NCI-H2171 (cell line): Measurements from ENCODE around the gene HEXIM2.

ENCODE experiments used
- DNase-seq: peaks from one replicate; lab custom pipeline; 2025; lab: John Stamatoyannopoulos, UW

HEXIM2 gene

DNA sequence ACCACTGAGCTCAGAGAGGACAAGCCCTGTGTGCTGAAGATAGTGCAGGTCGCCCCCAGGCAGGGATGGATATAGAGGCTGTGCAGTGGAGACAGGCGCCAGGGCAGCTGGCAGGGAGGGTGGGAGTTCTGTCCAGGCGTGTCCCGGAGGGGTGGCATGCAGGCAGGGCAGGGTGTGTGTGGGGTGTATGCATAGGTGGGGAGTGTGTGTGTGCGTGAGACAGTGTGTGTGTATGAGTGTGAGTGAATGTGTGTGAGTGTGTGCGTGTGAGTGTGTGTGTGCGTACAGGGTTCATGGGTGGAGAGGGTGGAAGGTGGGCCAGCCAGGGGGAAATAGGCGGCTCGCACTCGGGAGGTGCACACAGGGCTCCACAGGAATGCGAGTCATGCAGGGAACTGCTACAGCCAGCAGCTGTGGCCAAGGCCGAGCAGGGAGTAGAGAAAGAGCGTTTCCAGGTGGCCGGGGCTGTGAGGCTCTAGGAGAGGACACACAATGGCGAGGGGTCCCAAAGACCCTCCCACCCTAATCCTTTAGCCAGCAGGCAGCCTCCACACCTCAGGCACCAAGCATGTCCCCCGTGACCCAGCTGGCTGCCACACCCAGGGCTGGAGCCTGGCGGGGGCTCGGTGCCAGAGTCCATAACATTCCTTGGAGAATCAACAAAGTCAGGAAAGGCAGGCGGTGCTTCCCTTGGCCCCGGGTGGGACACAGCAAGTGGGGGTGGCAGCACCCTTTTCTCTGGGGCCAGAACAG is 34.0 kb upstream of the HEXIM2 start:
- DNase-seq, result no peak

DNA sequence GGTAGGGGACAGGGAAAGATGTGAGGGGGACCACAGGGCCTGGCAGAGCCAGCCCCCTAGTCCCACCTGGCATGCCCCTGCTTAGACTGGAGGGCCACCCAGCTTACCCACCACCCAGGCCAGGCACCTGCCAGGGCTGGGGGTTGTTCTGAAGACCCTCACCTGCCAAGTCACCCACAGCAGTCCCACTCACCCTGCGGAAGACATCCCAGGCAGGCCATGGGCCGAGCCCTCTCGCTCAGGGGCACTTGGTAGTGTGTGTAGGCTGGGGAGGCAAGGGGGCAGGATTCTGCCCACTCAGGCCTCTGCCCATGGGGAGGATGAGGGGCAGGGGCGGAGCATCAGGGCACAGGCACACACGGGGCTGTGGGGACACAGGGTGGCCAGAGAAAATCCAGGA is 33.3 kb upstream of the HEXIM2 start:
- no peak for DNase-seq

DNA sequence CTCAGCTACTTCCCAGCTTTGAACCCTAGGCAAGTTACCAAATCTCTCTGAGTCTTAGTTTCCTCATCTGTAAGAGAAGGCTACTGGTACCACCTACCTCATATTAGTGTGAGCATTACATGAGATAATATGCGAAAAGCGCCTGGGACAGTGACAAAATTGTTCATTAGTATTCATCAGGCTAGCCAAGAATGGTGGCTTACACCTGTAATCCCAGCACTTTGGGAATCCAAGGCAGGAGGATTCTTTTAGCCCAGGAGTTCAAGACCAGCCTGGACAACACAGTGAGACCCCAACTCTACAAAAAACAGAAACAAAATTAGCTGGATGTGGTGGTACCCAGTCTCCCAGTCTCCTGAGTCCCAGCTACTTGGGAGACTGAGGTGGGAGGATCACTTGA is 32.7 kb upstream of the HEXIM2 start:
- no peak for DNase-seq

DNA sequence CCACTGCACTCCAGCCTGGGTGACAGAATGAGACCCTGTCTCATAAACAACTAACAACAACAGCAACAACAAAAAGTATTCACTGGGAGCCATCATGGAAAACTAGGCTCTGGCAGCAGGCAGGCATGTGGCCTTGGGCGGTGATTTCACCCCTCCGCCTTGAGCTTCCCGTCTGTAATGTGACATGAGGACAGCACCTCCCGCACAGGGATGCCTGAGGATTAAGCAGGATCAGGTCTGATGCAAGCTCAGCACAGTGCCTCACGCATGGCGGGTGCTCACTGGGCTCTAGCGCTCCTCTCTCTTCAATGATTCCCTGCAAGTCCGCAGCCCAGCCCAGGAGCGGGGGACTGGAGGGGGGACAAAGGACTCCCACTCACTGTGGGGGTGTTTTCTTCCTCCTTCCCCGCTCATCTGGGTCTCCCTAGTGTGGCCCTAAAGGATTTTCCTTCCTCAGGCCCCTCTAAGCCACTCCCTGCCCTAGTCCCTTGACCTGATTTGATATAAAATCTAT is 32.2 kb upstream of the HEXIM2 start:
- DNase-seq, result no peak

DNA sequence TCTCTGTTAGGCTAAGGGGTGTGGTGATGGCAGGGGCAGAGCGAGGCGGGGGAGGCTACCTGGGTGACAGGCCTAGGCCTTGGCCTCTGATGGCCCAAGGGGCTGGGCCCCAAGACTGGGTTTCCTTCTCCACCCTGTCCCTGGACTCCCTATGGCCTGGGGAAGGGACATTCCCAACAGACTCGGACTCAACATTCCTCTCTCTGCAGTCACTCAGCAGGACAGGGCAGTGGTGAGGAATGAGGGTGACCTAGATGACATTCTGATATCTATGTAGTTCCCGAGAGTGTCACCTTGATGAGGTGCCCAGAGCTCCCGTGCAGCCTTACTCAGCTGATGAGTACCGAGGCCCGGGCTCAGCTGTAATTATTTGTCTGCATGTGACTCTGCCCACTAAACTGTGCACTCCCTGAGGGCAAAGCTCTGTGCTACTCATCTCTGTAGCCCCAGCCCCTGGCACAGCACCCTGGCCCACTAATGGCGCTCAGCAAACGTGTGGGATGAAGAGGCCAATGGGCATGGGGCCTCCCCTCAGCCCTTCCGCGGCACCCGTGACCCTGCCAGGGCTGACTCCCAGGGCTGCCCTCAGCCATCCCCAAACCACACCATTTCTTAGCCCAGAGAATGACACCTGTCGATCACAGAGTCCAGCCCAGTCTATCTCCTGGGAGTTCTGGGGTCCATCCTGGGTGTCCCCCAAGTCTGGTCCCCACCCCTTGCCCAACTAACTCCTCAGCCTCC is 31.6 kb upstream of the HEXIM2 start:
- DNase-seq, result no peak

DNA sequence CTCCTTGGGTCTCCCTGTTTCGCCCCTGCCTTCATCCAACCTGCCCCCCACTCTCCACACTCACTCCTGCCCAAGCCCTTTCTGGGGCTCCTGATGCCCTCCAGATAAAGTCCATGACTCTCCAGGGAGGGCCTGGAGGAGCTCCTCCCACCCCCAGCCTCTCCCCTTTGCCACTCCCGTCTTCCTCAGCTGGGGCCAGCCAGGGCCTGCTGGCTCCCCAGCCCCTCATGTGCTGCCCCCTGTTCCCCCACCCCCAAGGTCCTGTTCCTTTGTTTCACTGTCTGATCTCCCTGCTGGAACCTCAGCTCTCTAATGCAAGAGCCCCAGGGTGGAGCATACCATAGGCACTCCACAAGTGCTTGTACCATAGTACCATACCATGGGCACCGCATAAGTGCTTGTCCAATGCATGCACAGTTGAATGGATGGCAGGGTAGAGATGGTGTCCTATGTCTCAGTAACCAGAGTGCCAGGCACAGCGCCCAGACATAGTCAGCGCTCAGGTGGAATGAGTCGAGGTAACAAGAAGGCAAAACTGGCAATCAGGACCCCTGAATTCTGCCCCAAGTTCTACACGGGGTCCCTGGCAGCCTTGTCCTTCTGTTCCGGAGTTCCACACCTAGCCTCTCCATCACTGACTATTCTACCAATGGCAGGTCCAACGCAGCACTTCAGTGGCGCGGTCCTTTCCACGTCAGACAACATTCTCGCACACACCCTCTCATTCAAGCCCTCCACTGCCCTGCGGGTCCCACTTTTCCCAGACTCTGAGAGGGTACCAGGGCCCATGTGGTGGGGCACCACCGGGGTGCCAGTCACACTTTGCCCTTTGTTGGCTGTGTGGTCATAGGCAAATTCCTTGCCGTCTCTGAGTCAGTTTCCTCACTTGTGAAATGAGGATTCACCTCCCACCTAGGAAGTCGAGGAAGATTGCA is 30.7 kb upstream of the HEXIM2 start:
- DNase-seq, result no peak

DNA sequence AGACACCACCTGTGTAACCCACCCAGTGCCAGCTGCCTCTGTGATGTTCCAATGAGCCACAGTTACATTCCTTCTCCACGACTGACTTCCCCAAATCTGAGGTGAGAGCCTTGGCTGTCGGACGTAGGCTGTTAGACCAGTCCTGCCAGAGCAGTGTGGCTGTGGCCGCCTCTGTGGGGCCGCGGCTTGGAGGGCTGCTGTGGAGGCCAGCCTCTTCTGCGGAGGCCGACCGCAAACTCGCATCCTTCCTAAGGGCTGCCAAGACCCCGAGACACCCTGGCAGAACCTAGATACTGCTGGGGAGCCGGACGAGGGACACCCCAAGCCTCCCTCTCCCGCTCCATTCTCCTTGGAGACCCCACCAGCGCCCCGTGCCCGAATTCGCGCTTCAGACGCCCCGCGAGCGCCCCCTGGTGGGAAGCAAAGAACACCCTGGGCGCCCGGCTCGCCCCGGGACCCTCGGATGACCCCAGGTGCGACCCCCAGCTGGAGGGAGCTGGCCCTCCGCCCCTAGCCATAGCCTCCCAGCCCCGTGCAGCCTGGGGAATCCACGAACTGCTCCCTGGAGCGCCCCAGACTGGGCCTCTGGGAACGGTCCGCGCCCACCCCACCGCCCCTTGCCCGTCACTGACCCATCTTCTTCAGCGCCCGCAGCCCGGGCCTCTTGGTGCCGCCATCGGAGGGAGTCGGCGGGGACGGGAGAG is 29.9 kb upstream of the HEXIM2 start:
- peak; percentile 13 for DNase-seq

DNA sequence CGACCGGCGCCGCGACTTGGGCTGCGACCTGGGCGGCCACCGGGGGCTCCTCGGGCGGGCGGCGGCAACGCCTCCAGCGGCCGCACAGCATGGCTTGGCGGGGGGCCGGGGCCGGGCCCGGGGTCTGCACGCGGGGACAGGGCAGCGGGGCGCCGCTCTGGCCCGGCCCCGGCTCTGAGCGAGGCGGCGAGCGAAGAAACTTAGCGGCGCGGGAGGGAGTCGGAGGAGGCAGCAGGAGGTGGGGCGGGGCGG is 29.4 kb upstream of the HEXIM2 start, which contains the start of gene PLCD3:
Gene PLCD3 (minus strand): TSS at position 196 of the 252 bp plus-strand sequence. CDS start 105 bp downstream, at position 91.
- peak; percentile 72 for DNase-seq

DNA sequence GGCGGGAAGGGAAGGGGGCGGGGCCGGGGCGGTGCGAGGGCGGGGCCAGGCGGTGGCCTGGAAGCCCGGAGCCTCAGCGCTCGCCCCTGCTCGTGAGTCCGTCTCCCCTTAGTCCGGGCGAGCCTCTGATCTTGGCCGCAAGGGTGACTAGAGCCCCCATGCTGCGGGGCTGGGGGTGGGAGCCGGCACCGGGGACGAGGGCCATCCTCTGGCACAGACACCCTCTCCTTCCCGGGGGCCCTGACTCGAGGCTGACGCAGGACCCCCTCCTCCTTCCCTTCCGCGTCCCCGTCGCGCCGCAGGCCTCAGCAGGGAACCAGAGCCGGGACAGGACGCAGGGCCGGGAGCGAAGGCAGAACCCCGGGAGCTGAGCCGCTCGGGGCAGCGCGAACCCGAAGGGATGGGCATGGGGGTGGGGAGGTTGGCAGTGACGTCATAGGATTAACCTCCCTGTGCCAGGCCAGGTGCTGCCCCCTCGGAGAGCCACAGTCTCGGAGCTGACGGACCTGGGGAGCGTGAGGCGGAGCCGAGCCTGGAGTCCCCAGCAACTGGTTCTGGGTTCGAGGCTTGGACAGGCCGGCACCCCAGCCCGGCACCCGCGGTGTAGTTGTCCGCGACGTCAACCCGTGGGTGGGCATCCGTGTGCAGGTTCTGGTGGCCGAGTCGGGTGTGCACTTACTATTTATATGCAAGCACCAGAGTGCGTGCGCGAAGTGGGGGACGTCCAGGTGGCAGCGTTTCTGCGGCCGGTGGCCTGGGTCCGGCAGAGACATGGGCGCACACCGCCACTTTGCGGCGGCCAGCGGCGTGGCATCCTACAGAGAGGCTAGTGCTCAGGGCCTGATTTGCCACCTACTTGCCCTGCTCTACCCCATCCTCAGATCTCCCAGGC is 28.9 kb upstream of the HEXIM2 start:
- peak; percentile 32 for DNase-seq

DNA sequence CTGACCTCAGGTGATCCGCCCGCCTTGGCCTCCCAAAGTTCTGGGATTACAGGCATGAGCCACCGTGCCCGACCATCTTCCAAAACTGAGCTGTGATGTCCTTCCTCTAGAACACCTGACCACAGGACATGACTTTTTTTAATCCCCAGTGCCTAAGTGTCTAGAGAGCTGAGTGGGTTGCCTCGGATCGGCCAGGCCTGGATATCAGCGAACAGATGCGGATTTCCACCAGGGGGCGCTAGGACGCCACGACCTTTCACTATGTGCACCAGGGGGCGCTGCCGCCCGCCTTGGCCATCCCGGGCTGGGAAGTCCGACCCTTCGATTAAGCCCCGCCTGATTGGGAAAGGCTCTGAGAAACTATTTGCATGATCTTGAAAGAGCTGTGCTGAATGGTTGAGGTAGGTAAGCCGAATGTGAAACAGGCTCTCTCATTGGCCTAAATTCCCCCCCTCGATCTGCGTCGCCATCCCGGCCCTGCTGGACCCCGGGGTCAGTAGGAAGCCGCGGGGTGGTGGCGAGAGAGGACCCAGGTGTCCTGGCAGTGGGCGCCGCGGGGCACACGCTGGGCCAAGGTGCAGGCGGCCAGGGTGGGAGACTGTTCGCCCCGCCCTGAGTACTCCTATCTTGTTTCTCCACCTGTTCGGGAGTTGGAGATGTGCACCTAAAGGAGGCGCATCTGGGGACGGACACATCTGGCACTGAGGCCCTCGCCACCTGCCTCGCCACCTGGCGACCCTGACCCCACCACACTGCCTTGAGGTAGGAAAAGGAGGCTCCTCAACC is 26.3 kb upstream of the HEXIM2 start, which contains the start of gene ACBD4:
Gene ACBD4 (plus strand): TSS at position 496 of the 786 bp plus-strand sequence. CDS start 458 bp downstream, outside the sequence.
- peak; percentile 97 for DNase-seq

DNA sequence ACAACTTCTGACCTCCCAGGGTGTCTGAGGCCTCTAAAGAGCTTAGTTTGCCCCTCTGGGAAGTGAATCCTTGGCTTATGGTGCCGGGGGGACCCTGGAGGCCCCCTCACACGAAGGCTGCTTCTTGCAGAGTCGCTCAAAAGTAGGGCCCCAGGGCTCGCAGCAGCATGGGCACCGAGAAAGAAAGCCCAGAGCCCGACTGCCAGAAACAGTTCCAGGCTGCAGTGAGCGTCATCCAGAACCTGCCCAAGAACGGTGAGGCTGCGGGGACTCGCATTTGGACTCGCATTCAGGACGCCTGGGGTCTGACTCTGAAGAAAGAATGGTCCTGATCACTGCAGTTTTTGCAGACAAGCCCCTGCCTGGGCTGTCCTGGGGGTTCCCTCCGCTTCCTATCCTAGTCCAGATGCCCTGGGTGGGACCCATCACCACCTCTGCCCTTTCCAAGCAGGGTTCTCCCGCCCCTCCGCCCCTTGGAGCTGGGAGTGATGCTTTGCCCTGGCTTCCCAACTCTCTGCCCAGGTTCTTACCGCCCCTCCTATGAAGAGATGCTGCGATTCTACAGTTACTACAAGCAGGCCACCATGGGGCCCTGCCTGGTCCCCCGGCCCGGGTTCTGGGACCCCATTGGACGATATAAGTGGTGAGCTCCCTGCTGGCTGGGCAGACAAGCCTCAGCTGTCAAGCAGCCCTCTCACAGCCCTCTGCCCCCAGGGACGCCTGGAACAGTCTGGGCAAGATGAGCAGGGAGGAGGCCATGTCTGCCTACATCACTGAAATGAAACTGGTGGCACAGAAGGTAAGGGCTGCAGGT is 25.5 kb upstream of the HEXIM2 start:
- DNase-seq, result peak; percentile 63

DNA sequence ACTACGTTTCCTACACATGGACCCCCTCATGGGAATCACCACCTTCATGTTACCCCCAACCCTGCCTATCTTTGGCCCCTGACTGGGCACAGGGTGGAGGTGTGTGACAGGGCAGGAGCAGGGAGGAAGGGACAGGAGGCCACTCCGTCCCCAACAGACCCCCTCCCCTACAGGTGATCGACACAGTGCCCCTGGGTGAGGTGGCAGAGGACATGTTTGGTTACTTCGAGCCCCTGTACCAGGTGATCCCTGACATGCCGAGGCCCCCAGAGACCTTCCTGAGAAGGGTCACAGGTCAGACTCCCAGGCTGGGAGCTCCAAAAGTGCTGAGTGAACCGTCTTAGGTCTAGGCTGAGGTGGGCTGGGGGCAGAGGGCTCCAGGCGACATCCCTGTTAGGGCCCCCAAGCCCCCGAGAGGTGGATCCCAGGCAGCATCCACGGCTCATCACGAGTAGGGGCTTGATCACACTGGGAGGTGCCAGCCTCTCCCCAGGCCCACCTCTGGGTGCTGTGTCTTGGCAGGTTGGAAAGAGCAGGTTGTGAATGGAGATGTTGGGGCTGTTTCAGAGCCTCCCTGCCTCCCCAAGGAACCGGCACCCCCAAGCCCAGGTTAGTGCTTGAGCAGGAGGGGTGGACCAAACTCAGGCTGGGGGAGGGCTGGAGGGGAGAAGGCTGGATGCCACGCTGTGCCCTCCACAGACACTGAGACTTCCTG is 24.7 kb upstream of the HEXIM2 start:
- DNase-seq, result no peak

DNA sequence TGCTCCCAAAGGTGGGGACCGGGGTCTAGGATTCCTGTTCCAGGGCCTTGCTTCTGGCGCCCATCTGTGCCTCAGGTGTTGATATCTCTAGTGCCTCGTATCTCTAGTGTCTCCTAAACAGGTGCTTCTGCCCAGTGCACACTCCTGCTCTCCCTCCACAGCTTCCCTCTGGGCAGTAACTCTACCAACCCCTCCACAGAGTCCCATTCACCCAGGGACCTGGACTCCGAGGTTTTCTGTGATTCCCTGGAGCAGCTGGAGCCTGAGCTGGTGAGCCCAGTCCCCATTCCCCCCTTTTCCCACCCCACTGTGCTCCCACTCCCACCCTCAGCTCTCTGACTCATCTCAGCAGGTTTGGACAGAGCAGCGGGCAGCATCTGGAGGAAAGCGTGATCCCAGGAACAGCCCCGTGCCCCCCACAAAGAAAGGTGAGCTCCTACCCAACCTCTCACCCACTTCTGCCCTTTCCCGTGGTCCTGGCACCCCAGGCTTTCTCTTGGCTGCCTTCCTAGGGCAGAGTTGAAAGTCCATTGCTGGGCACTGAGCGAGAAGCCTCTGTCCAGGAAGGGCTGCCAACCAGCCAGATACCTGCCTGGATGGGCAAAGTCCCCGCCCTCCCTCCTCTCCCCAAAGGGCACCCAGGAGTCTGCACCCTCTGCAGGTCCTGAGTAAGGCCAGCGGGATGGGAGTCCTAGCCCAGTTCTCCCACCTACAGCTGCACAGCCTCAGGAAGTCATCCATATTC is 23.9 kb upstream of the HEXIM2 start:
- DNase-seq, result no peak

DNA sequence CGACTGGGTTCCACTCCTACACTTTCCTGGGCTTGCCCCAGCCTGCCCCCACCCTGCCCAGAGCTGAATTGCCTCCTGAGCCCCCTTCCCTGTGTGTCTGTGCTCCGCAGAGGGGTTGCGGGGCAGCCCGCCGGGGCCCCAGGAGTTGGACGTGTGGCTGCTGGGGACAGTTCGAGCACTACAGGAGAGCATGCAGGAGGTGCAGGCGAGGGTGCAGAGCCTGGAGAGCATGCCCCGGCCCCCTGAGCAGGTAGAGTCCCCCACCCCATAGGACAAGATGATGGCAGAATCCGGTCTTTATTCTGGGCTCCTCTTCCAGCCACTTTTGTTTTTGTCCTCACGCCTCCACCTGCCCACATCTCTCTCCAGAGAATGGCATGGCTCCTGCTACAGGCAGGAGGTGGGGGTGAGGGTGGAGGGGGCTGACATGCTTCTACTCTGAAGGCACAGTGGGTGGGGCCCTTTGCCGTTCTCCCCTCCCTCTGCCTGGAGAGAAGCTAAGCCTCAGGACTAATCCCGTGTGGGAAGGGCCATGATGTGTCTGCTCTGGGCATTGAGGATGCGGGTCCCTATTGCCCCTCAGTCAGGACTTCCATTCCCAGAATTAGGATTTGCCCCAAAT is 22.7 kb upstream of the HEXIM2 start:
- DNase-seq, result no peak

DNA sequence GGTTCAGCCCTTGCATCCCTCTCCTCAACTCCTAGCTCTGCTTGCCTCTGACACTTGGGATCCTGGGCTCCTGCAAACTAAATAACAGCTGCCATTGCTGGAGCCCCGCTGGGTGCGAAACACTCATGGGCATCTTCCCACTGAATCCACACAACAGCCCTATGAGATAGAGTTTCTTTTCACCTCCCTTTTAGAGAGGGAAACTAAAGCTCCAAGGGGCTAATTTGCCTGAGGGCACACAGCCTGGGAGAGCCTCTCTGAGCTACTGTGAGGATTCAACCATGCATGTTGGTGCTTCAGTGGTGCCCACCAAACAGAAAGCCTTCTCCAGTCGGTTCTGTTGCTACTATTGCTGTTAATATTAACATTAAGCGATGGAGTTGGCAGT is 22.1 kb upstream of the HEXIM2 start:
- DNase-seq, result no peak

DNA sequence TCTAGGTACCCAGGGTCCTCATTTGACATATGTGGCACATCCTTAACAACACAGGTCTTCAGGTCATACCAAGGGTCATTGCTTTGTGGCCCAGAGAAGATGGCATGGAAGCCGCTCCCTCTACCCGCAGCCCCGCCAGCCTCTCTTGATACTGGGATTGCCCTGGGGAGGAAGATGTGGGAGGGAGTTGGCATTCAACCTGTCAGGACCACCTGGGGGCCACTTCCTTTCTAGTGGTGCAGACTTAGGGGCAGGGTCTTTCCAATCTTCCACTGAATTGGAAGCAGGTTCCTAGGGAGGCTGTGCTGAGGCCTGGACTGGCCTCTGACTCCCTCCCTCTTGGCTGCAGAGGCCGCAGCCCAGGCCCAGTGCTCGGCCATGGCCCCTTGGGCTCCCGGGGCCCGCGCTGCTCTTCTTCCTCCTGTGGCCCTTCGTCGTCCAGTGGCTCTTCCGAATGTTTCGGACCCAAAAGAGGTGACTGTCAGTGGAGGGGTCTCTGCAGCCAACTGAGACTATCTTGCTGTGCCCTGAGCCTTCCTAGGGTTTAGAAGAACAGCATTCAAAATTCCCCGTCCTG is 18.5 kb upstream of the HEXIM2 start:
- DNase-seq, result no peak

DNA sequence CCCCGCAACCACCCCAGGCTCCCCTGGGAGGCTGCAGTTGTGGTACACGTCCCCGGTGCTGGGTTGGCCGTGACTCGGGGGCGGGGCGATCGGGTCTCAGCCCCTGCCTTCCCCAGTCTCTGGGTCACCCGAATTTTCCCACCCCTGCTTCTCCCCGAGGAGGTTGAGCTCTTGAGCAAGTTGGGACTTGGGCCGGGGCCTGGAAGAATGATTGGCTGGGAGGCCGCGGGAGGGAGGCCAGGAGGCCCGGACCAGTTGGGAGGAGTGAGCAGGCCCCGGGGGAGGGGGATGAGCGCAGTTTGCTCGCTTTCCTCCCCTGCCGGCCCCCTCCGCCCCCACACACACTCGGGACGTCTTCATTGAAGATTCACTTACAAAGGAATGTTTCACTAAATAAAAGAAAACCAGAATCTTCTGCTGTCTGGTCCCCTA is 17.9 kb upstream of the HEXIM2 start:
- DNase-seq, result no peak
